Endothelial cell of umbilical vein (primary cell): ENCODE data around the gene C1orf116. TPM values are rescaled to one million over a fixed set of nuclear protein-coding genes. Genes with fewer than 3 reads are reported as not detected.
A peak's percentile ranks its signal among the peaks of the same experiment; 100 is the strongest.

Experiments
- BruUV-seq: library from RNA; stranded (reverse); fragments of 400-500 nt; replicated peaks from 2 replicates; lab custom pipeline; 2021; lab: Mats Ljungman, UMichigan
- CTCF ChIA-PET: fragments of 300-600, 350-600 bp; sonication (Branson Sonifier 250); formaldehyde crosslinking; loops from one replicate; lab custom pipeline; 2021; ENCODE audit warnings: antibody characterized with exemption, inconsistent platforms; lab: Charles Lee
- POLR2A ChIA-PET: fragments of 300-600, 350-600 bp; sonication (Branson Sonifier 250); formaldehyde crosslinking; loops from one replicate; lab custom pipeline; 2021; ENCODE audit warnings: antibody characterized with exemption, inconsistent platforms; lab: Charles Lee
- DNase-seq: peaks from one replicate; pipeline ENCODE4 v3.0.0-alpha.2; 2011; ENCODE audit warnings: low read depth, low spot score
- FAIRE-seq: peaks from 2 replicates; lab custom pipeline; 2011; peaks lifted over from hg19 to GRCh38; lab: Jason Lieb, UNC
- H2AFZ ChIP-seq: 2 replicates; pipeline ENCODE4 v1.6.0; 2012; ENCODE audit warnings: low read depth, low read length, control low read depth, inconsistent platforms
- H3K27ac ChIP-seq: 2 replicates; pipeline ENCODE4 v1.5.1; 2011; ENCODE audit warnings: low read depth, mild to moderate bottlenecking, control low read depth, low read length, moderate library complexity; ENCODE audit not compliant: insufficient read depth
- H3K27me3 ChIP-seq, 2 experiments: 2 replicates each; pipeline versions ENCODE4 v1.6.0 to v1.6.1; 2011; ENCODE audit warnings: low read length in 2 of 2, mixed read lengths in 1 of 2; ENCODE audit not compliant: control insufficient read depth in 2 of 2, insufficient read depth in 2 of 2
- H3K36me3 ChIP-seq, 2 experiments: 2 replicates in 1 of 2; 3 replicates in 1 of 2; pipeline ENCODE4 v1.5.1; 2011; ENCODE audit warnings: low read length in 2 of 2, mild to moderate bottlenecking in 1 of 2, moderate library complexity in 1 of 2; ENCODE audit not compliant: control insufficient read depth in 2 of 2, insufficient read depth in 2 of 2; ENCODE audit errors: extremely low read depth in 1 of 2
- H3K4me1 ChIP-seq: 3 replicates; pipeline ENCODE4 v1.5.1; 2011; ENCODE audit warnings: mild to moderate bottlenecking, low read length; ENCODE audit not compliant: control insufficient read depth, insufficient read depth; ENCODE audit errors: extremely low read depth
- H3K4me2 ChIP-seq: 2 replicates; pipeline ENCODE4 v1.6.1; 2011; ENCODE audit warnings: low read length, control low read depth, mixed read lengths; ENCODE audit not compliant: insufficient read depth
- H3K4me3 ChIP-seq, 3 experiments: fragments of 200-600 bp in 1 of 3; sonication (generic), shearing (Covaris generic) in 1 of 3; replicated peaks in 1 of 3; 2 replicates each; pipeline ENCODE4 v1.5.1; 2011 to 2016; ENCODE audit warnings: control low read depth in 3 of 3, low read length in 3 of 3, mild to moderate bottlenecking in 2 of 3, inconsistent platforms in 1 of 3, low read depth in 1 of 3, moderate library complexity in 1 of 3; ENCODE audit not compliant: insufficient read depth in 1 of 3
- H3K79me2 ChIP-seq: 2 replicates; pipeline ENCODE4 v1.6.0; 2012; ENCODE audit warnings: low read length, inconsistent platforms; ENCODE audit not compliant: control insufficient read depth, insufficient read depth
- H3K9ac ChIP-seq: replicated peaks from 2 replicates; pipeline ENCODE3; 2011; ENCODE audit warnings: low read length, control low read depth; ENCODE audit not compliant: insufficient read depth; ENCODE audit errors: extremely low read depth
- H3K9me1 ChIP-seq: replicated peaks from 3 replicates; pipeline ENCODE4 v1.6.0; 2011; ENCODE audit warnings: mild to moderate bottlenecking, low read length; ENCODE audit not compliant: control insufficient read depth, insufficient read depth; ENCODE audit errors: extremely low read depth
- H3K9me3 ChIP-seq: replicated peaks from 2 replicates; pipeline ENCODE4 v1.5.1; 2012; ENCODE audit warnings: low read length, inconsistent platforms; ENCODE audit not compliant: control insufficient read depth, insufficient read depth
- H4K20me1 ChIP-seq: replicated peaks from 2 replicates; pipeline ENCODE3; 2011; ENCODE audit warnings: mild to moderate bottlenecking, low read length; ENCODE audit not compliant: control insufficient read depth, insufficient read depth; ENCODE audit errors: extremely low read depth
- EZH2 ChIP-seq: IDR thresholded peaks from 2 replicates; pipeline ENCODE4 v1.6.1; 2012; ENCODE audit warnings: borderline replicate concordance, low read depth, mild to moderate bottlenecking, moderate library complexity, low read length, inconsistent platforms; ENCODE audit not compliant: severe bottlenecking
- FOS ChIP-seq: IDR thresholded peaks from 2 replicates; pipeline ENCODE4 v1.6.1; 2011; ENCODE audit warnings: mild to moderate bottlenecking, low read length, moderate library complexity, borderline replicate concordance; ENCODE audit not compliant: insufficient read depth
- GATA2 ChIP-seq: IDR thresholded peaks from 2 replicates; pipeline ENCODE4 v1.7.0; 2011; ENCODE audit warnings: low read depth, mild to moderate bottlenecking, moderate library complexity, mixed read lengths, low read length; ENCODE audit not compliant: insufficient read length, insufficient read depth
- MYC ChIP-seq: IDR thresholded peaks from one replicate; pipeline ENCODE4 v1.6.1; 2011; ENCODE audit warnings: mild to moderate bottlenecking, low read depth, low read length
- POLR2A ChIP-seq: IDR thresholded peaks from 2 replicates; pipeline ENCODE4 v1.6.1; 2012; ENCODE audit warnings: low read depth, mild to moderate bottlenecking, control low read depth, low read length
- POLR2AphosphoS5 ChIP-seq: IDR thresholded peaks from 2 replicates; pipeline ENCODE4 v1.6.1; 2012; ENCODE audit warnings: low read depth, mild to moderate bottlenecking, control low read depth, low read length, moderate library complexity; ENCODE audit not compliant: insufficient read depth
- dilution Hi-C: fragments of 300-500 bp; cut with MboI; formaldehyde crosslinking; loops from one replicate; pipeline ENCODE4 v1.15.0; 2019; ENCODE audit warnings: low sequenced_read_pairs; ENCODE audit not compliant: extremely low pct_ligation_motif_present
- intact Hi-C: fragments of 100-400 bp; cut with micrococcal nuclease; formaldehyde crosslinking; loops from one replicate; pipeline ENCODE4 v1.10.0; 2022
- polyA plus RNA-seq, 4 experiments: library from polyadenylated mRNA; depleted of rRNA in 3 of 4; stranded (reverse) in 3 of 4; unstranded in 1 of 4; fragments of >200 nt; gene quantifications; 2 replicates each; pipeline versions ENCODE4 v1.2.1 to v1.2.3, GENCODE V29; 2011 to 2012; ENCODE audit warnings: missing spikeins in 1 of 4
- total RNA-seq: library from RNA; stranded (reverse); gene quantifications from 2 replicates; pipeline ENCODE4 v1.2.3, GENCODE V29; 2021
- TF ChIP-seq, protein P1 (sequence below), 2 donors: IDR thresholded peaks; 1 replicate in 1 of 2; 2 replicates in 1 of 2; pipeline ENCODE4 v1.5.1; 2011; ENCODE audit warnings: low read length in 2 of 2, mild to moderate bottlenecking in 2 of 2, moderate library complexity in 2 of 2, control low read depth in 1 of 2, inconsistent platforms in 1 of 2, low read depth in 1 of 2; ENCODE audit not compliant: insufficient read depth in 1 of 2; ENCODE audit errors: extremely low read depth in 1 of 2

C1orf116 gene
- total and polyA plus RNA-seq, 2 donors (not counting 3 experiments of a cell fraction or from before 2014, with no cell fraction given), result 0.07 TPM; not detected in 1

DNA sequence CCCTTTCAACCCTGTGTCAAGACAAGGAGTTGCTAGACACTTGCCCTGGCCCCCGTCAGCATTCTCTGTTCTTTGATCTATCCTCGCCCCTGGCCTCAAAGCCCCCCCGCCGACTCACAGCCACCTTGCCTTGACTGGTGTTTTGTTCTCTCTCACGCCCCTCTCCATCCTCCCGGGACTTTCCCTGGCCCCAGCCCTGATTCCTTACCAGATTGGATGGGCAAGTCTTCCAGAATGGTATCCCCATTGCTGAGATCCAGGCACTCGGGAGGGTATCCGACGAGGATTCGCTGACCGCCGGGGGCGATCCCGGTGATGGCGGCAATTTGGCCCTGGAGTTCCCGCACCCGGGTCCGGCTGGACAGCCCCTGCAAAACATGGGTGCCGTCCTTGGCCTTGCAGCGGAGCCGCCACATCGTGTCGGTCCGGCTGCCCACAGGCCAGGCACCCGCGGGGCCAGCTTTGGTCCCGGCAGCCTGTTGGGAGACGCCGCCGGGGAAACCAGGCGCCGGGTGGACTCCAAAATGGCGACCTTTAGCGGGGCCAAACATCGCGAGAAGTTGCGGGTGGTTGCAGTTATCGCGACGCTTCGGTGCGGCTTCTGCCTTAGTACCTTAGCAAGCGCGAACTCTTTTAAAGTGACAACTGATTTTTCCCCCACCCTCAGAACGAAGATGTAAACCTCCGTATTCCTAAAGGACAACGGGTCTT lies 18.1 kb upstream of the C1orf116 start:
- H3K4me3 ChIP-seq, result peak overlapping the region; percentile 40 to 95 (median 74)
- dilution Hi-C loops (no loop called here), intact Hi-C loops (loop anchor here (1.0 to 5.0 kb wide), 6 partner anchors 27 to 449 kb away; partner anchors contain the start of gene CD55)
- peak overlapping the region; percentile 91 for H3K4me2 ChIP-seq
- no peaks in the 10 kb centered on the region for H3K9me3 ChIP-seq
- H3K9me1 ChIP-seq, result no peaks in the 10 kb centered on the region
- DNase-seq (peak; percentile 91), FAIRE-seq (peak; percentile 88)
- H3K36me3 ChIP-seq, result peaks cover 6 to 10% of the 10 kb centered on the region in 2 experiments
- peak overlapping the region; percentile 92 for H2AFZ ChIP-seq
- H3K9ac ChIP-seq, result peak overlapping the region; percentile 83
- H3K27ac ChIP-seq, result peak overlapping the region; percentile 57
- peaks cover 15% of the 10 kb centered on the region for H3K4me1 ChIP-seq
- H3K27me3 ChIP-seq, result peaks cover 0 to 2% of the 10 kb centered on the region in 2 experiments
- H4K20me1 ChIP-seq, result peaks cover 6% of the 10 kb centered on the region
- ChIA-PET POLR2A (no interaction called here), CTCF (interaction anchor here (0.7 to 2.2 kb wide), 8 partner anchors 10 to 449 kb away, joined by 3 to 11 read pairs (median 4); no protein-coding TSS in a partner anchor)
- BruUV-seq, result no TSS peak
- TF ChIP-seq GATA2 (no peak), EZH2 (no peak), POLR2AphosphoS5 (peak; percentile 76), MYC (no peak), POLR2A (peak; percentile 20), FOS (no peak)
- TF ChIP-seq, protein P1, sequence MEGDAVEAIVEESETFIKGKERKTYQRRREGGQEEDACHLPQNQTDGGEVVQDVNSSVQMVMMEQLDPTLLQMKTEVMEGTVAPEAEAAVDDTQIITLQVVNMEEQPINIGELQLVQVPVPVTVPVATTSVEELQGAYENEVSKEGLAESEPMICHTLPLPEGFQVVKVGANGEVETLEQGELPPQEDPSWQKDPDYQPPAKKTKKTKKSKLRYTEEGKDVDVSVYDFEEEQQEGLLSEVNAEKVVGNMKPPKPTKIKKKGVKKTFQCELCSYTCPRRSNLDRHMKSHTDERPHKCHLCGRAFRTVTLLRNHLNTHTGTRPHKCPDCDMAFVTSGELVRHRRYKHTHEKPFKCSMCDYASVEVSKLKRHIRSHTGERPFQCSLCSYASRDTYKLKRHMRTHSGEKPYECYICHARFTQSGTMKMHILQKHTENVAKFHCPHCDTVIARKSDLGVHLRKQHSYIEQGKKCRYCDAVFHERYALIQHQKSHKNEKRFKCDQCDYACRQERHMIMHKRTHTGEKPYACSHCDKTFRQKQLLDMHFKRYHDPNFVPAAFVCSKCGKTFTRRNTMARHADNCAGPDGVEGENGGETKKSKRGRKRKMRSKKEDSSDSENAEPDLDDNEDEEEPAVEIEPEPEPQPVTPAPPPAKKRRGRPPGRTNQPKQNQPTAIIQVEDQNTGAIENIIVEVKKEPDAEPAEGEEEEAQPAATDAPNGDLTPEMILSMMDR (IDR thresholded peaks at IDR 0.05; ENCODE audit: extremely low read depth in 1 of 2, insufficient read depth in 1 of 2, low read depth in 1 of 2, low read length in 2 of 2), result no peak
- H3K79me2 ChIP-seq, result peaks cover 42% of the 10 kb centered on the region
